ENCODE measurements around the gene DNAJB8.

DNA sequence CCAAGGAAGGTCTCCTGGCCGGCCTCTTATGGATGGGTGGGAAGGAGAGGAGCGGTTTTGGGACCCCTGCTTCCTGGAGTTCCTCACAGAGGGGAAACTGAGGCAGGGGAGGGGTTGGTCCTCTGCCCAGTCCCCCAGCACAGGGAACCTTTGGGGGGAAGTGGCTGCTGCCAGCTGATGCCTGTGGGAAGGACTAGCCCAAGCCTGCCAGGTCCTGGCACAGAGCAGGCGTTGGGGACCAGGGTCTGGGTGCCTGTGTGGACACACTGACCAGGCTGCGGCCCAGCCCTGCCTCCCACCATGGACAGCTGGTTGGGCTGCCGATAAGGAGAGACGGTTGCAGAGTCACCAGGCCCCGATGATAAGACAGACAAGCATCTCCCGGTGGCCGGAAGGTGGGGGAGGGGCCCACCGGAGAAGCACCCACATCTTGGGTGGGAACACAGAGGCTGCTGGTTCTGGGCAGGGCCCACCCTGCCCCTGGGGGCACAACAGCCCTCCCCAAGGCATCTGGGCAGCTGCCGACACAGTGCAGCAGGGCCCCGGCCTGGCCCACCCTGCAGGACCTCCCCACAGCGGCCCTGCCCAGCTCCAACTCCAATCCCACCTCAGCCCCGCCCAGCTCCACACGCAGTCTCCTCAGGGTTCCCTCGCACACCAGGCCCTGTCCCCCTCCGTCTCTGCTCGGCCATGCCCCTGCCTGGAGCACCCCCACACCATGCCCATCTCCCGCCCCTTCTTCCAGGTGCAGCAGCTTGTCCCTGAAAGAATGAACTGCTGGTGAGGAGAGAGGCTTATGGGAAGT is 50.7 kb downstream of the DNAJB8 start:
- TF ChIP-seq POLR2AphosphoS5 (IDR thresholded peaks at IDR 0.05) = no peak
- TF ChIP-seq, protein P1, sequence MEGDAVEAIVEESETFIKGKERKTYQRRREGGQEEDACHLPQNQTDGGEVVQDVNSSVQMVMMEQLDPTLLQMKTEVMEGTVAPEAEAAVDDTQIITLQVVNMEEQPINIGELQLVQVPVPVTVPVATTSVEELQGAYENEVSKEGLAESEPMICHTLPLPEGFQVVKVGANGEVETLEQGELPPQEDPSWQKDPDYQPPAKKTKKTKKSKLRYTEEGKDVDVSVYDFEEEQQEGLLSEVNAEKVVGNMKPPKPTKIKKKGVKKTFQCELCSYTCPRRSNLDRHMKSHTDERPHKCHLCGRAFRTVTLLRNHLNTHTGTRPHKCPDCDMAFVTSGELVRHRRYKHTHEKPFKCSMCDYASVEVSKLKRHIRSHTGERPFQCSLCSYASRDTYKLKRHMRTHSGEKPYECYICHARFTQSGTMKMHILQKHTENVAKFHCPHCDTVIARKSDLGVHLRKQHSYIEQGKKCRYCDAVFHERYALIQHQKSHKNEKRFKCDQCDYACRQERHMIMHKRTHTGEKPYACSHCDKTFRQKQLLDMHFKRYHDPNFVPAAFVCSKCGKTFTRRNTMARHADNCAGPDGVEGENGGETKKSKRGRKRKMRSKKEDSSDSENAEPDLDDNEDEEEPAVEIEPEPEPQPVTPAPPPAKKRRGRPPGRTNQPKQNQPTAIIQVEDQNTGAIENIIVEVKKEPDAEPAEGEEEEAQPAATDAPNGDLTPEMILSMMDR (IDR thresholded peaks at IDR 0.05) = no peak
- TF ChIP-seq EP300 (IDR thresholded peaks at IDR 0.05) = no peak
